GM18526 (cell line): ENCODE measurements around the gene PPM1B.

ENCODE experiments used
- POLR2A ChIP-seq: IDR thresholded peaks from 3 replicates; pipeline ENCODE4 v1.6.1; 2011; ENCODE audit not compliant: insufficient read length; ENCODE audit errors: extremely low read depth

PPM1B gene

DNA sequence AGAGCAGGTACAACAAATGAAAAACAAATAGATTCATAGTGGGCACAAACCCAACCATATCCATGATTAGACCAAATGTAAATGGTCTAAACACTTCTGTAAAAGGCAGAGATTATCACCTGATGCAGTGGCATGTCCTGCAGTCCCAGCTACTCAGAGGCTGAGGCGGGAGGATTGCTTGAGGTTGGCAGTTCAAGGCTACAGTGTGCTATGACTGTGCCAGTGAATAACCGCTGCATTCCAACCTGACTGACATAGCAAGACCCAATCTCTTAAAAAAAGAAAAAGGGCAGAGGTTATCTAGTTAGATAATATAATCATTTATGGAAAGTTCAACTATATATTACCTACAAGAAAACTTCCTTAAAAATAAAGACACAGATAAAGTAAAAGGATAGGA lies 85.3 kb downstream of the PPM1B start:
- no peak for TF ChIP-seq POLR2A

DNA sequence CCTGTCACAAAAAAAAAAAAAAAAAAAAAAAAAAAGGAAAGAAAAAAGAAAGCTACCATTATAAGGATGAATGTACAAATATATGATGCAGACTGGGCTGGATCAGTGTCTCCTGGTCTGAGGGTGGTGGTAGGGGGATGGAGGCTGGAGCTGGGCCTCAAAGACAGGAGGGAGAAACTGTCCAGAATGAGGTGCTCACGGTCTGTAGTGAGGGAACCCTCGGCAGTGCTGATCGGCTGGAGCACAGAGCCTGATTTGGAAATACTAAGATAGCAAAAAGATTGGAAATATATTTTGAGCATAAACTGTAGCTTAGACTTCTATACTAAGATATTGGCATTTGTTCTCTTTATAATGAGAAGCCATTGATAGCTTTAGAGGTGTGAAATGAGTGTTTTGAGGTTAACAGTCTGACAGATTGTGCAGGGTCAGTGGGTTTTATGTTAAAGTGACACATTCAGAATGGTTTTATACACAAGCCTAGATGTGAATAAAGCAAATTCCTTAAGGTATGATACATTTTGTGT lies 98.7 kb downstream of the PPM1B start:
- TF ChIP-seq POLR2A = no peak

DNA sequence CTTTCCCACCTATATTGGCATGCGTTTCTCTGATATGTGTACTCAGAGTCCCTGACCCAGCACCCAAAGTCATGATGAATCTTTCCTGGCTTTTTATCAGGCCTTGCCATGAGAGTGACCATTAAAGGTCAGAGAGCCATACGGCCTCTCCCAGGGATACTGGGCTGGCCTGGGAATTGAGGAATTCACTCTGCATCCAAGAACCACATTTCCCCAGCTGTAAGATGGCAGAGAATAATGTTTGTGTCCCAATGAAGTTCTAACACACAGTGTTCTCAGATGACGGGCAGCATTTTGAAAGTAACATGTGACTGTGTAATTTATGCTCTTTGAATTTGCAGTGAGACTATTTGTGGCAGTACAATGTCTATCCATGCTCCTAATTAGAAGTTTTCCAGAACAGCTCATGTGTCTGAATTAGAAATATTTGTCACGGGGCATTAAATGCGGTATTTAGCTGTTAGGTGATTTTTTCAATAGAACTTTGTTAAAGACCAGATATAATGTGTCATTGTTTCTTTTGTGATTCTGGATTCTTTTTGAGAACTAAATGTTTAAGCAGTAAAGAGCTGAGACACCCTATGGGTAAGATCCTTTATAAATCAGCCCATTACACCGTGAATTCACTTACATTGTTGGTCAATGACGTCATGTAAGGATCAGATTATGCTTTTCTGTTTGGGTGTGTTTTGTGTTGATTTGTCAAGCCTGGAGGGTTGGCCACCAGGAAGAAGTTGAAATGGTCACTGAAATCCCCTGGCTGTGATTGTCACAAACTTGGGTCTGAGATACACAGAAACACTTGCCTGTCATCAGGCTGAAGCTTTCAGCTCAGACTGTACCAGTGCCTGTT lies 99.3 kb downstream of the PPM1B start:
- TF ChIP-seq POLR2A = no peak

DNA sequence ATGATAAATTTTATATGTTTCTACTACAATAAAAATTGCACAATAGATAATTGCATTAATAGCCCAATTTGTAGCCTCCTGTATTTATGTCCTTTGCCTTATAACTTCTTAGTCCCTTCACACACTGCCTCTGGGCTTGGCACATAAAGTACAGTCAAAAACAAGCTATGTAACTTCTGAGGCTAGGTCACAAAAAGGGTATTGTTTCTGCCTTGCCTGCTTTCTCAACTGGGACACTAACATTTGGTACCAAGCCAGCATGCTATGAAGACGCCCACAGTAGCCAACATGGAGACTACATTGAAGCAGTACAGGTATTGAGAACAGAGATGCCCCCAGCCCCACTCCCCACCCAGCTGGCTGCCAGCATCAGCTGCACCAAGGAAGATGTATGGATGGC lies 101.2 kb downstream of the PPM1B start:
- no peak for TF ChIP-seq POLR2A

DNA sequence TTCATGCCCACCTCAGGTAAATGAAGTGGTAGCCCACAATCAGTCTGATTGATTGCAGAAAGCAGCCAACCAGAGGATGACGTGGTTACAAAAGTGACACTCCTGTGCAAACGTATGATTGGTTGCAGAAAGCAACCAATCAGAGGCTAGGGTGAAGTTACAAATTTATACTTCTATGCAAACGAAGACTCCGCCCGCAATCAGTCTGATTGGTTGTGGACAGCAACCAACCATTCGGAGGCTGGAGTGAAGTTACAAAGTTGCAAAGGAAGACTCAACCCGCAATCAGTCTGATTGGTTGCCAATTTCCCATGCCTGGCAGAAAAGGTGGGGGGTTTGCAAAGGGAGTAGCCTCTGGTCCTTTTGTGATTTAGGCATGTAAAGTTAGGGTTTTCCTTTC lies 102.6 kb downstream of the PPM1B start:
- no peak for TF ChIP-seq POLR2A

DNA sequence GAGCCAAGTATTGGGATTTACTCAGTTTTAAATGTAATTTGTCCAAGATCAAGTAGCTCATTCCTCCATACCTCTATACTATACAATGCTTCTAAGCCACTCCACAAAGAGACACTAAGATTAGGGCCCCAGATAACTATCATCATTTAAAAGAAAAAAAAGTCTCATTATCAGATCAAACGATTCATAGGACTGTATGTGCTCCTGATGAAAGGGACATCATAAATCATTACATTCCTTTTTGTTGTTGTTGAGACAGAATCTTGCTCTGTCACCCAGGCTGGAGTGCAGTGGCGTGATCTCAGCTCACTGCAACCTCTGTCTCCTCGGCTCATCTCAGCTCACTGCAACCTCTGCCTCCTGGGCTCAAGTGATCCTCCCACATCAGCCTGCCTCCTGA lies 104.4 kb downstream of the PPM1B start:
- TF ChIP-seq POLR2A = no peak

DNA sequence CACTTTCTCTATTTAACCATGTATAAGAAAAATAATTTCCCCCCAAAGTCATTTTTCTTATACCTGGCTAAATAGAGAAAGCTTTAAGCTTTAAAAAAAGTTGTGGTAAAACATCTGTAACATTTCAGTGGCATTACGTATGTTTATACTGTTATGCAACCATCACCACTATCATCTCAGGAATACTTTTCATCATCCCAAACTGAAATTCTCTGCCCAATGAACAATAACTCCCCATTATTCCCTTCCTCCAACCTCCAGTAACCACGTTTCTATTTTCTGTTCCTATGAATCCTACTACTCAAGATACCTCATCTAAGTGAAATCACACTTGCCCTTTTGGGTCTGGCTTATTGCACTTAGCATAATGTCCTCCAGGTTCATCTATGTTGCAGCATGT lies 104.9 kb downstream of the PPM1B start:
- no peak for TF ChIP-seq POLR2A

DNA sequence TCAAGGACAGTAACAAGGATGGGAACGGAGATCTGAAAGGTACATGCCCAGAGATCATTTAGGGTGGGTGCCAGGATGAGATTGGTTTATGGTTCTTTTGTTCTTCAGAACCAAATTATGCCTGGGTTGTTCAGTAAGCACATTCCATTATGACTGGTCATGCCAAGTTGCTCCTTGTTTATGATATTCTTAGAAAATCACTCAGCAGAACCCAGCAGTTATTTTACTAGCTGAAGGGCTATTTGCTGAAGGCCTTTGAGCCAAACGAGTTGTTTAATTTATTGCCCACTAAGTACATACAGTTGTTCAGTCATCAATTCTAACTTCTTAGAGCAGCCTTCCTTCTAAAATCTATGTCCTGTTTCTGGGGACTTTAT lies 107.2 kb downstream of the PPM1B start:
- no peak for TF ChIP-seq POLR2A

DNA sequence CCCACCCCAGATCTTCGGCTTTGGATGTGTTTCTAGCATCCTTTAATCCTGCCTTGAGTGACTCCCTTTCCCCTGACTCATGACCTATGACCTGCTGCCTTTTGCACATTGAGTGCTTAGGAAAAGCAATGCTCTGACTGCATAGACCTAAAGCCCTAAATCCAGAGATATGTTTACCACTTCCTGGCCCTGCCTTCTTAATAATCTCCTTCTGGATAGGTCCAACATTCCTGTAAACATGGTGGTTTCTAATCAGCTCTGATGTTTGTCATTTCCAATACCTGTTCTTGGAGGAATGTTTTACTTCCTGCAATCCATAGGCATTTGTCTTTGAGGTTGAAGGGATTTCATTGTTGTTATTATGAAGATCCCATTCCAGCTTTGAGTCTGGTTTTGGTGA lies 108.9 kb downstream of the PPM1B start:
- TF ChIP-seq POLR2A = no peak

DNA sequence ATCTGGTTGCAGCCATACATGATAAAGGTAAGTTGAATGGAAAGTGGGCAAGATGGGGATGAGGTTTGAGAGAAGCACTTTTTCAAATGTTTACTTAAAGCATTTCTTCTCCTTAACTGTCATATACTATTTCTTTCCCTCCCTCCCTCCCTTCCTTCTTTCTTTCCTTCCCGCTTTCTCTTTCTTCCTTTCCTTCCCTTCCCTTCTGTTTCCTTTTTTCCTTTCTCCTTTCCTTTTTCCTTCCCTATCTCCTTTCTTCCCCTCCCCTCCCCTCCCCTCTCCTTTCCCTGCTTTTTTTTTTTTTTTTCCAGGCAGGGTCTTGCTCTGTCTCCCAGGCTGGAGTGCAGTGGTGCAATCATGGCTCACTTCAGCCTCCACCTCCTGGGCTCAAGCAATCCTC lies 112.2 kb downstream of the PPM1B start:
- TF ChIP-seq POLR2A = no peak
